HG03442 (cell line): ENCODE measurements around the gene TNFAIP8L2.

Experiments
- ATAC-seq: cut with Tn5 transposase; IDR thresholded peaks from one replicate; pipeline ENCODE4 v1.9.1; 2021; ENCODE audit warnings: mild to moderate bottlenecking, moderate library complexity; ENCODE audit not compliant: unreplicated experiment

The TNFAIP8L2 gene

DNA sequence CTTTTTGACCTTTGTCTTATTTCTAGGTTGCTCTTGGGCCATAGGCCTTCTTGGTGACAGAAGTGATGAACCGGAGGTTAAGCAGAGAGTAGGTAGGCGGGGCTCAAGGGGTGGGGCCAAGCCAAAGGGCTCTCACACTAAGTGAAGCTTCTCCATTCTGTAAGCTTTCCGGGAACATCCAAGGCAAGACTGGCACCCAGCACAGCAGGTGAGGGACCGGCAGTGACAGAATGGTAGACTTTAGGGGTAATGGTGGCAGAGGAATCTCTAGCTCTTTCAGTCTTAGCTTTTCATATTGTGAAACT is at the start of gene TNFAIP8L2:
TSS of gene TNFAIP8L2 (plus strand) at position 135 of the 305 bp plus-strand sequence. CDS start 2,049 bp downstream, outside the sequence.
- no peak for ATAC-seq

DNA sequence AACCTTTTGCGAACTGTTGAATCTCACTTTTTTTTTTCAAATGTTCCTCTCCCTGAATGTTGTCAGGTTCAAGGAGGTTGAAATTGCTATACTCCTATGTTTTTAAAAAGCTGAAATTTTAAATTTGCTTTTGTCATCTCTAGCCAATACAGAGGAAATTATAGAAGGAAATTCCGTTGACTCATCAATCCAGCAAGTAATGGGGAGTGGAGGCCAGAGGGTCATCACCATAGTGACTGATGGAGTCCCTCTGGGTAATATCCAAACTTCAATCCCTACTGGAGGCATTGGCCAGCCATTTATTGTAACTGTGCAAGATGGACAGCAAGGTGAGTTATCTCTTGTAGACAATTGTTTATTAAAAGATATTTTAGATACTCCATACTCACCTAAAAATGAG is 49.6 kb upstream of the TNFAIP8L2 start:
- no peak for ATAC-seq

DNA sequence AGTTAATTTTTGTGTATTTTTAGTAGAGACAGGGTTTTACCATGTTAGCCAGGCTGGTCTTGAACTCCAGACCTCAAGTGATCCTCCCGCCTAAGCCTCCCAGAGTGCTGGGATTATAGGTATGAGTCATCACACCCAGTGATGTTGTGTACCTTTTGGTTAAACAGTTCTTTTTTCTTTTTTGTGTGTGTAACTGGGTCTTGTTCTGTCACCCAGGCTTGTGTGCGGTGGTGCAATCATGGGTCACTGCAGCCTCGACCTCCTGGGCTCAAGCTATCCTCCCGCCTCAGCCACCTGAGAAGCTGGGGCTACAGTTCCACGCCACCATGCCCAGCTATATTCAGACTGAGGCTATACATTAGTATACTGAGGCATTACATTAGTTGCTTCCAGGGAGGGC is 48.1 kb upstream of the TNFAIP8L2 start:
- ATAC-seq = no peak

DNA sequence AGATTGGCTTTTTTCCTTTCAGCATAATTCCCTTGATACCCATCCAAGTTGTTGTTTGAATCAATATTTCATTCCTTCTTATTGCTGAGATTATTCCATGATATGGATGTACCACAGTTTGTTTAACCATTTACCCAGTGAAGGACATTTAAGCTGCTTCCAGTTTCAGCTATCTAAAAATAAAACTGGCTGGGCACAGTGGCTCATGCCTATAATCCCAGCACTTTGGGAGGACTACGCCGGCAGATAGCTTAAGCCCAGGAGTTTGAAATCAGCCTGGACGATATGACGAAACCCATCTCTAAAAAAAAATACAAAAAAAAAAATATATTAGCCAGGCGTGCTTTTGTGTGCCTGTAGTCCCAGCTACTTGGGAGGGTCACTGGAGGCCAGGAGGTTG is 42.6 kb upstream of the TNFAIP8L2 start:
- no peak for ATAC-seq

GRCh38 chr1:151124763-151125403 is 31.6 kb upstream of the TNFAIP8L2 start:
- ATAC-seq = no peak

DNA sequence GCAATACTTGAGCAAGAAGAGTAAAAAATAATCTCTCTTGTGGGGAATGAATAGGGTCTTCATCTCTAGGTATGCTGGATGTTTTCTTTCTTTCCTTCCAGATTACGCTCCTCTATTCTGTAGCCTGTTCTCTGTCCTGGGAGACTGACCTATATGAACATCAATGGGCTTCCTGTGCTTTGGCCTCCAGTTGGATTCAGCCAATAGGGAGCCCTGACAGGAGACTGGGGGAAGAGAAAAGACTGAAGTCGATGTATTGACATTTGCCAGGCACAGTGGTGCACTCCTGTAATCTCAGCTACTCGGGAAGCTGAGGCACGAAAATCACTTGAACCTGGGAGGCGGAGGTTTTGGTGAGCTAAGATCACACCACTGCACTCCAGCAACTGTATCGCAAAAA is 27.6 kb upstream of the TNFAIP8L2 start:
- ATAC-seq = no peak

GRCh38 chr1:151130987-151131586 is 25.4 kb upstream of the TNFAIP8L2 start:
- ATAC-seq = peak; percentile 70

DNA sequence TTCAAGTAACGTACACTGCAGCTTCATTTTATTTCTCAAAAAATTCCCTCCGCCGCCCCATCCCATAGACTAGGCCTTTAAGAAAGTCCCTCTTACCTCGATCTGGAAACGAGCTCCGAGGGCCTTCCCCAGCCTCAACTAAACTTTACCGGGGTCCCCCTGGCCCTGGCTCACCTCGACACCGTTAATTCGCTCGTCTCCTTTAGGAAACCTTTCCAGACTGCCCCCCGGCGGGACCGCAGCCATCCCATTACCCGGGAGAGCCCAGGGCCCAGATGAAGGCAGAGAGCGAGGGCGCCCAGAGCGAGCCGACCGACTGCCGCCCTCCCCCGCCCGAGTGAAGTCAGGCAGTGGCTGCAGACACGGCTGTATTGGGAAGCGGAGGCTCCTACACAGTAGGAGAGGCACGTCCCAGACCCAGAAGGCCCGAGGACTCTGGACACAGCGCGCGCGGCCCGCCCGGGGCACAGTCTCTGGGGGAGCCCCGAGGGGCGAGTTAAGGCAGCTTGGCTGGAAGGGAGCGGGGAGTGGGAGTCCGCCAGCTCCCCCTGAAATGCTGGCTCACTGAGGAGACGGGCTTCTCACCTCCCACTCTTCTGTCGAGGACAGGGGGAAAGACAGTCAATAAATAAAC is 24.6 kb upstream of the TNFAIP8L2 start:
- no peak for ATAC-seq

GRCh38 chr1:151132335-151133017 is 24.0 kb upstream of the TNFAIP8L2 start:
- ATAC-seq = no peak

GRCh38 chr1:151133018-151133806 is 23.2 kb upstream of the TNFAIP8L2 start:
- ATAC-seq = no peak

- no peak for ATAC-seq
Observed at GRCh38 chr1:151134396-151134795, 22.1 kb upstream of the TNFAIP8L2 start.

DNA sequence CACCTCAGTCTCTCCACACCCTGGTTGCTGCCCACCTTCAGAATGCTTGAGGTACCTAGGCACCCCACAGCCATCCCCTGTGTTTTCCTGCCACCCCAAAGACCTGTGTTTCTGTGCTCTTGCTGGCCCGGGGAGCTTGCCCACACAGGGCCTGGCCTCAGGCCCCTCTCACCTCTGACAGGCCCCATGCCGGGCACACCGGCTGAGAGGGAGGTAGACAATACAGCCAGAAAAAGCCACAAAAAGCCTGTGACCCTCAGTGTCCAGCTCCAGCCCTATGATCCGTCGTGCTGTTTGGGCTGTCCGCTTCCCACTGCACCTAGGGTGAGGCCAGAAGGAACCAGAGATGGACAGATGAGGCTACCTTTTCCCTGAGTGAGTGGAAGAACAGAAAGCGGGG is 21.5 kb upstream of the TNFAIP8L2 start:
- no peak for ATAC-seq

GRCh38 chr1:151135433-151136385 is 20.7 kb upstream of the TNFAIP8L2 start:
- ATAC-seq = no peak

DNA sequence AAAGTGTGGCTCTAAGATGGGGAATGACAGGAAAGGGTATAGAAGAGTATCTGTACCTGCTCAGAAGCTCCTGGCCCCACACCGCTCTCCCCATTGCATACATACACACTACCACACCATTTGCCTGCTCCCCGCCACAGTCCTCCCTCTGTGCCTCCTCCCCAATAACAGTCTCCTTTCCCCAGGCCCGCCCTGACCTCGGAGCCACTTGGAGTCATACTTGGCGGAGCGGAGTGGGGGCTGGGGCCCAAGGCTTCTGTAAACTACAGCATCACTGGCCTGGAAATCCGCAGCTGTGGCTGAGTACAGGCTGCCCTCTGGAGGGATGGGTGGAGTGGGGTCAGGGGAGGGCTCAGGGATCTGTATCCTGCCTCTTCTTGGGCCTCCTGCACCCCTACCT is 18.7 kb upstream of the TNFAIP8L2 start:
- ATAC-seq = no peak

DNA sequence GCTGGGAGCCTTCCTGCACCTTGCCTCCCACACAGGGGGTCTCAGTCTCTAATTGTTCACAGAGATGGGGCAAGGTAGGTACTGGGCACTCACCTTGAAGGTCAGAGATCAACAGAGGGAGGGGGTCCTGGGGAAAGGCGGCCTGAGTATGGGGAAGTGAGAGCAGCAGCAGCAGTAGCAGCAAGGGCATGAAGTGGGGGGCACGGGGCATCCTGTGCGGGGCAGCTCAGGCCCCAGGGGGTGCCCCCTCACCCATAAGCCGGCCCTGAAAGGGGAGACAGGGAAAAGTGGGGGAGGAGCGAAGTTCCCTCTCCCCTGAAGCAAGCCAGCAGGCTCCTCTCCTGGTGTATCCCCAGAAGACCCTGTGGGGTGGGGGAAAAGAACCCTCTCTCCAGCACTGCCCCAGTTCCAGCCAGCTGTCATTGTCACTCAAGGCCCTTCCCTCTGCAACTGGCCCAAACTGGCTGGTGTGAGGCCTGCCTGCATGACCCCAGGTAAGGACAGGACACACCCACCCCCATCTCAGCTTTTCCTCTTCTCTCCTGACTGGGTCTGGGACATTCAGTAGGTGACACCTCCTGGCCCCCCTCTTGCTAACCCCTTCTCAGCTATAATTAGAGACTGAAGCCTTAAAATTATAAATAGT is 13.9 kb upstream of the TNFAIP8L2 start:
- ATAC-seq = no peak

- no peak for ATAC-seq
Observed at GRCh38 chr1:151143057-151143435, 13.4 kb upstream of the TNFAIP8L2 start.

- no peak for ATAC-seq
Observed at GRCh38 chr1:151143986-151144385, 12.5 kb upstream of the TNFAIP8L2 start.

DNA sequence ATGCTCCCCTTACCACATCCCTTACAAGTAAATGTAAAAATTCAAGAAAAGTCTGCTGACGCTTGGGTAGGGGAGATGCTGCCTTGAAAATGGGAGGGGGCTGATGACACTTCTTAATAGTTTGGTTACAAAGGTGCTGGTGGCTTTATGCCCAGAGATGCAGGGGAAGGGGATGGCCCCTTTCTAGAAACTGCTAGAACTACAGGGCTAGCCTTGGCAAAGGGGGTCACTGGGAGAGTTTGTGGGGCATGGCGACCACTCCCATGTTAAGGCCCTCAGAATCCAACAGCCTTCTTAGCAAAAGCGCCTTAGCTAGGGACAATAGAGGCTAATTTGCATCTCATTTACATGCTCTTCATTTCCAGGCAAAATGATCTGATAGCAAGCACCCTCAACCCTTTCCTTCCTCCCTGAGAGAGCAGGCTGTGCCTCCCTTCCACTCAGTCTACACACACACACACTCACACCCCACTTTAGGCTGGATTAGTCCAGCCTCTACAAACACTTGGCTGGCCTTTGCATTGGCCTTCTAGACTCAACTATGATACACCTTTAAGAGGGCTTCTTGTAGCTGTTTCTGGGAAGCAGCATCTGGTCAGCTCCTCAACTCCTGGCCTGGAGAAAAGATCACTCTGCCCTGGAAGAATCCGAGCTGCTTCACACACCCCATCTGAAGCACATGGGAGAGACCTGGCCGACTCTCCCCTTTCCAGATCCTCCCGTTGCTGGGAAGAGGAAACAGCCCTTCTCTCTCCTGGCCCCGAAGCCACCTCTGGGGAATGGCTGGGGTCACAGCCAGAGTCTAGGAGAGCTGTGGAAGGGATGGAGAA is 11.8 kb upstream of the TNFAIP8L2 start:
- ATAC-seq = no peak
